ENCODE data around the gene NACC1. TPM values are rescaled to one million over a fixed set of nuclear protein-coding genes. Genes with fewer than 3 reads are reported as not detected.

The NACC1 gene
- total and polyA plus RNA-seq, 12 donors: 12.4 to 67.0 (median 40.1) TPM

DNA sequence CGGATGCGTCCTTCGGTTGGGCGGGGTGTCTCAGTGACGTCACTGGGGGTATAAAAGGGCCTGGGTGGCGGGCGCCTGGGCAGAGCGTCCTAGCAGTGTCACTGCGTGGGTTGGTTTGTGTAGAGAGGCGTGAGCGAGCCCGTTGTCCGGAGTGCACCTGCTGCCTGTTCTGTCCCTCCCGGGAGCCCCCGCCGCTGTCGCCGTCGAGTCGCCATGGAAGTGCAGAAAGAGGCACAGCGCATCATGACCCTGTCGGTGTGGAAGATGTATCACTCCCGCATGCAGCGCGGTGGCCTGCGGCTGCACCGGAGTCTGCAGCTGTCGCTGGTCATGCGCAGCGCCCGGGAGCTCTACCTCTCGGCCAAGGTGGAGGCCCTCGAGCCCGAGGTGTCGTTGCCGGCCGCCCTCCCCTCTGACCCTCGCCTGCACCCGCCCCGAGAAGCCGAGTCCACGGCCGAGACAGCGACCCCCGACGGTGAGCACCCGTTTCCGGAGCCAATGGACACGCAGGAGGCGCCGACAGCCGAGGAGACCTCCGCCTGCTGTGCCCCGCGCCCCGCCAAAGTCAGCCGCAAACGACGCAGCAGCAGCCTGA is 35.0 kb downstream of the NACC1 start:
- peaks cover 23 to 40% of the 10 kb centered on the region in 2 donors for H3K4me1 ChIP-seq (replicated peaks in 1 of 2)
- H3K36me3 ChIP-seq (replicated peaks in 1 of 2): no peaks in the 10 kb centered on the region

GRCh38 chr19:13153569-13154240 is 35.6 kb downstream of the NACC1 start:
- H3K4me1 ChIP-seq (replicated peaks in 1 of 2): peaks cover 22 to 38% of the 10 kb centered on the region in 2 donors
- peak in 6 of 7 donors; percentile 44 to 55 (median 49) for DNase-seq

More for the DNA sequence above, 35.0 kb downstream of the NACC1 start:
- no peaks in the 10 kb centered on the region for H3K9me3 ChIP-seq (replicated peaks in 1 of 3)
- no peaks in the 10 kb centered on the region for H3K27me3 ChIP-seq
- TF ChIP-seq POLR2A (IDR thresholded peaks at IDR 0.05): peak; percentile 100
- peak in 3 of 6 experiments; percentile 19 to 30 (median 19) for TF ChIP-seq CTCF (IDR thresholded peaks at IDR 0.05)
- peak overlapping the region; percentile 97 to 99 (median 98) for H3K27ac ChIP-seq
- 0 to 3% (median 1%) methylated on average over 12 to 59 of the region's 59 CpGs; no CpG with 5 or more reads in 1 of the 4 donors for WGBS, 4 donors
- intact Hi-C loops (cut with DNase I): no loop called here
- peak; percentile 96 to 99 (median 97) for DNase-seq
- peak overlapping the region; percentile 56 to 88 (median 76) for H3K4me3 ChIP-seq

DNA sequence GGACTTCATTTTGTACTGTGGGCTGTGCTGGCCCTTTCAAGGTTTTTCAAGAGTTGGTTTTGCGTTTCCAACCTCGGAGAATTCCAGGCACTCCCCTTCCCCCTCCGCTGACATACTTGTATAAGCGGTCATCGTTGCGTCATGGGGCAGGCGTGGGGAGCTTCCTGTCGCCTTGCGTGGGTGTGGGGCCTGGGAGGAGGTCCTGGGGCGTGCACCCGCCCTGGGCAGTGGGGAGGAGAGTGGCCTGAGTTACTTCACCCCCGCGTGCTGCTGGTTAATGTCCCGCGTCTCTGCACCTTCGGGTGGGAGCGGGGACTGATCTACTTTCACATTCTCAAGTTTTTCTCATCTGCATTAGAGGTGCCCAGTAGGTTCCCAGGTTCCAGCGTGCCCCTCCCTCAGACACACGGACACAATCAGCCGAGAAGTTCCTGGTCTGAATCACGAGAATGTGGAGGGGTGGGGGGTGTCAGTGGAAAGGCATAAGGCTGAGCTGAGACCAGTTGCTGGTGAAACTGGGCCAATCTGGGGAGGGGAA is 36.2 kb downstream of the NACC1 start:
- WGBS, 4 donors: 0 to 7% (median 2%) methylated on average over 11 to 21 of the region's 21 CpGs
- TF ChIP-seq CTCF (IDR thresholded peaks at IDR 0.05): peak in 1 of 6 experiments; percentile 10
- TF ChIP-seq POLR2A (IDR thresholded peaks at IDR 0.05): peak; percentile 40 to 86
- Histone ChIP-seq H3K4me1 (replicated peaks in 1 of 2) (peaks cover 16 to 32% of the 10 kb centered on the region in 2 donors), H3K27ac (peak overlapping the region; percentile 97 to 99 (median 98)), H3K4me3 (peak overlapping the region; percentile 56 to 88 (median 76)), H3K27me3 (no peaks in the 10 kb centered on the region), H3K9me3 (replicated peaks in 1 of 3) (no peaks in the 10 kb centered on the region), H3K36me3 (replicated peaks in 1 of 2) (no peaks in the 10 kb centered on the region)
- intact Hi-C loops (cut with DNase I): no loop called here
- DNase-seq: peak; percentile 91 to 98 (median 96)

More at GRCh38 chr19:13153569-13154240, 35.6 kb downstream of the NACC1 start:
- Histone ChIP-seq H3K27ac (peak overlapping the region; percentile 97 to 99 (median 98)), H3K4me3 (peak overlapping the region; percentile 56 to 88 (median 76)), H3K36me3 (replicated peaks in 1 of 2) (no peaks in the 10 kb centered on the region), H3K27me3 (no peaks in the 10 kb centered on the region), H3K9me3 (replicated peaks in 1 of 3) (no peaks in the 10 kb centered on the region)
- intact Hi-C loops (cut with DNase I): no loop called here
- 2 to 4% (median 2%) methylated on average over 15 to 69 of the region's 69 CpGs for WGBS, 4 donors
- TF ChIP-seq POLR2A (IDR thresholded peaks at IDR 0.05): no peak
- peak in 1 of 6 experiments; percentile 5 for TF ChIP-seq CTCF (IDR thresholded peaks at IDR 0.05)

DNA sequence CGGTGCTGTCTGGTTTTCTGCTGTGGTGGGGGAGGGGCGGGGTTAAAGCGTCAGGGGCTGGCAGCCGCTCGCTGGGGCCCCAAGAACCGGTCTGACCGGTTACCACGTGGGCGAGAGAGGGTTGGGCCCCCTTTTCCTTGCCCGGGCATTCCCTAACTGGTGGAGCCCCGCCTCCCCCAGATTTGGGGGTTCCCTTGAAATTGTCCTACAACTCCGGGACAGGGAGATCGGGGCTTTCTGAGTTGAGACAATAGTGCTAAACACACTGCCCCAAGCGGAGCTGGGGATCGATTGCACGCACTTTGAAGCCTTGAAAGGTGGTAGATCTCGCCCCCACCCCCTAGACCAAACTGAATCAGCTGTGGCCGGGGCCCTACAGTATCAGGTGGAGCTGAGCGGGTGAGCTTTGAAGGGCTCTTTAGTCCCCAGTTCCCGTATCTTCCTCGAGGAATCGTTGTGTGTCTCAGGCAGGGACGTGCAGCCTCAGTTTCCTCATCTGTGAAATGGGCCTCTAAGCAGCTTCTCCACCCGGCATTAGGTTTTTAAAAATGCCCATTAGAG is 36.9 kb downstream of the NACC1 start:
- intact Hi-C loops (cut with DNase I): no loop called here
- H3K9me3 ChIP-seq (replicated peaks in 1 of 3): no peaks in the 10 kb centered on the region
- no peaks in the 10 kb centered on the region for H3K27me3 ChIP-seq
- H3K4me3 ChIP-seq: peak overlapping the region in 3 of 4 donors; percentile 19 to 88 (median 64)
- DNase-seq: peak; percentile 76 to 87 (median 83)
- H3K27ac ChIP-seq: peak overlapping the region; percentile 97 to 99 (median 98)
- TF ChIP-seq CTCF (IDR thresholded peaks at IDR 0.05) (peak in 2 of 6 experiments; percentile 11 to 23), POLR2A (IDR thresholded peaks at IDR 0.05) (peak in 1 of 2 donors; percentile 21)
- WGBS, 4 donors: 5 to 10% (median 6%) methylated on average over 13 to 24 of the region's 24 CpGs
- H3K4me1 ChIP-seq (replicated peaks in 1 of 2): peaks cover 11 to 28% of the 10 kb centered on the region in 2 donors
- H3K36me3 ChIP-seq (replicated peaks in 1 of 2): no peaks in the 10 kb centered on the region

Data from adrenal gland (tissue), 12 donors.